HL-60/S4 treated with phorbol 12-myristate 13-acetate at 8.2 ng/mL for 4 days and 3 days (cell line): ENCODE measurements around the gene UNC5C.
"Not testable (repeated sequence)": the region's sequence is repeated elsewhere in the genome, so short reads cannot be mapped to it uniquely, and the experiment has no call there.

Source experiments
- in situ Hi-C: fragments of 300-500 bp; cut with MboI; formaldehyde crosslinking; loops from 2 replicates; pipeline ENCODE4 v1.15.0; 2022; ENCODE audit warnings: low sequenced_read_pairs

UNC5C gene

DNA sequence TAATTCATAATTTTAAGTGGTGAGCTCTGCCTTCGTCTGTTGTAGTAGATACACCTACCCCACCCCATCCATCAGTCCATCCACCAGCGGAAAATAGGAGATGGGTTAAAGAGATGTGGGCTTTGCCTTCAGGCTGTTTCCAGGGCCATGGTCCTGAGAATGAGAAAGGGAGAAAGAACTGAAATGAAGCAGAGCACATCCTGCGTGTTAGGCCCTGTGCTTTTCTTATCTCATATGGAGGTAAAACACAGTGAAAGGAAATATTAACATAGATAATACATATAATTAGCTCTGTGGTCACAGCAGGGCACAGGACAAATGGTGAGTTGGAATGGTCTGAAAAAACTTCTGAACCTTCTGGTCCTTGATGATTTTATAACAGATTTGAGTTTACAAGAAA, 397.5 kb downstream of the UNC5C start:
- in situ Hi-C loops: no loop called here

DNA sequence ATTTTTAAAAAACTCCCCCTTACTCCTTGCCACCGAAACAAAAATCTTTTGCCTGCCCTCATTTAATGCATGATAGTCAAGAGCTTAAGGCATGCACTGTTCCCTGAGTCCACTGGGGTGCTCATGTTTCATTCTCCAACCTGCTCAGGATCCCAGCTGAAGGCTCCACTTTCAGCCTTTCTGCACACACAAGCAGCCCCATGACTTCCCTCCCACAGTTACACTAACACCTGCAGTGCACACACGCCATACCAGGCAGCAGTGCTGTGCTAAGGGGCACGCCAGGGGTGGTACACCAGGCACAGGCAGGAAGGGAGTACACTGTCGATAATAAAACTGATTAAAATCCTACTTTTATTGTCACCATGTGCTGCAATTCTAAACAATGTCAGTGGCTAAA, 405.8 kb downstream of the UNC5C start:
- in situ Hi-C loops: no loop called here

DNA sequence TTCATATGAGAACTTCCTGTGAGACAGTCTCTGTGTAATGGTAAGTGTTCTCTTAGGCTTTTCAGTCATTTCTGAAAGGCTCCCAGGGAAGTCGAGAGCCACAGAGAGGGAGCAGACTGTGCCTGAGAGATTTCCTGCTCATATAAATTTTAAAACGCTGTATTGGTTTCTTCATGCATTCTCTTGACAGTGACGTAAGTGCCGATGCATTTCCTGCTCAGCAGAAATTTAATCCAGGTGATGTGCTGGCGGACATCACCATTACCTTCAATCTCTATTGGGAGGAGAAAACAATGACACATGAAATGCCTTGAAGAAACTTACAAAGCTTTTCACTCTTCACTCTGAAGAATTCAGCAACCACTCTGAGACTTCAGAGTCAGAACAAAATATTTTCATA, 407.4 kb downstream of the UNC5C start:
- in situ Hi-C loops: no loop called here

DNA sequence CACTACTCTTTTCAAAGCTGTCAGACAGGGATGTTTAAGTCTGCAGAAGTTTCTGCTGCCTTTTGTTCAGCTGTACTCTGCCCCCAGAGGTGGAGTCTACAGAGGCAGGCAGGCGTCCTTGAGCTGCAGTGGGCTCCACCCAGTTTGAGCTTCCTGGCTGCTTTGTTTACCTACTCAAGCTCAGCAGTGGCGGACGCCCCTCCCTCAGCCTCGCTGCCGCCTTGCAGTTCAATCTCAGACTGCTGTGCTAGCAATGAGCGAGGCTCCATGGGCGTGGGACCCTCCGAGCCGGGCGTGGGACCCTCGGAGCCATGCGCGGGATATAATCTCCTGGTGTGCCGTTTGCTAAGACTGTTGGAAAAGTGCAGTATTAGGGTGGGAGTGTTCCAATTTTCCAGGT, 409.3 kb downstream of the UNC5C start:
- in situ Hi-C loops: not testable (repeated sequence)

DNA sequence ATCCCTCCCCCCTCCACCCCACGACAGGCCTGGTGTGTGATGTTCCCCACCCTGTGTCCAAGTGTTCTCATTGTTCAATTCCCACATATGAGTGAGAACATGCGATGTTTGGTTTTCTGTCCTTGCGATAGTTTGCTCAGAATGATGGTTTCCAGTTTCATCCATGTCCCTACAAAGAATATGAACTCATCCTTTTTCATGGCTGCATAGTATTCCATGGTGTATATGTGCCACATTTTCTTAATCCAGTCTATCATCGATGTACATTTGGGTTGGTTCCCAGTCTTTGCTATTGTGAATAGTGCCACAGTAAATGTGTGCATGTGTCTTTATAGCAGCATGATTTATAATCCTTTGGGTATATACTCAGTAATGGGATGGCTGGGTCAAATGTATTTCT, 414.8 kb downstream of the UNC5C start:
- in situ Hi-C loops: not testable (repeated sequence)

DNA sequence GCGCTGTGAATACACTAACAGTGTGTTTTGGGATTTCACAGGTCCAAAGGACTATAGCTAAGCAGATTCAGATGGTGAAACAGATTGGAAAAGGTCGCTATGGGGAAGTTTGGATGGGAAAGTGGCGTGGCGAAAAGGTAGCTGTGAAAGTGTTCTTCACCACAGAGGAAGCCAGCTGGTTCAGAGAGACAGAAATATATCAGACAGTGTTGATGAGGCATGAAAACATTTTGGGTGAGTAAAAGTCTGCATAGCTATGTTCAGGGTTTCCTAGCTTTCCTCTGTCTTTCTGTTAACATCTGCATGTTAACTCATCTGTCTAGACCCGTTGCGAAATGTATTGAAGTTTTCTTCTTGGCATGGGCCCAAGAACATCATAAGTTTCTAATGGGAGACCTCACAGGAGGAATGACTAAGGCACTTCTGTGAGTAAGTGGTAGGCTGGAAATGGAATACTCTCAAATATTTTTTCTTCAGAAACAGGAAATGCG, 418.9 kb downstream of the UNC5C start:
- in situ Hi-C loops: no loop called here

DNA sequence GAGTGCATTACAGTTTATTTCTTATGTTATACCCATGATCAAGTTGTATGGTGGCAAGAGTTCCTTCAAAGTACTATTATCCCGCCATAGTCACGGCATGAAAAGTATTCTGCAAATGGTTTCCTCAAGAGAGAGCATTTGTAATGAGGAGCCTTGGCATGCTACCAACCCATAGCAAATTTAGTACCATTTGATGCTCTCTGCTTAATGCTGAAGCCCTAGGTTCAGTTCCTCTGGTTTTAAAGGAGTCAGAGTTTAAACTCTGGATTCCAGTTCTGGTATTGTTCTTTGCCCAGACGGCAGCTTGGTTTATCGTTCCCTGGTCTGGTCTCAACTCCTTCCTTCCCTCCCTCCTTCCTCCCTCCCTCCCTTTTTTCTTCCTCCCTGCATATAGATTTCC, 419.7 kb downstream of the UNC5C start:
- in situ Hi-C loops: no loop called here

DNA sequence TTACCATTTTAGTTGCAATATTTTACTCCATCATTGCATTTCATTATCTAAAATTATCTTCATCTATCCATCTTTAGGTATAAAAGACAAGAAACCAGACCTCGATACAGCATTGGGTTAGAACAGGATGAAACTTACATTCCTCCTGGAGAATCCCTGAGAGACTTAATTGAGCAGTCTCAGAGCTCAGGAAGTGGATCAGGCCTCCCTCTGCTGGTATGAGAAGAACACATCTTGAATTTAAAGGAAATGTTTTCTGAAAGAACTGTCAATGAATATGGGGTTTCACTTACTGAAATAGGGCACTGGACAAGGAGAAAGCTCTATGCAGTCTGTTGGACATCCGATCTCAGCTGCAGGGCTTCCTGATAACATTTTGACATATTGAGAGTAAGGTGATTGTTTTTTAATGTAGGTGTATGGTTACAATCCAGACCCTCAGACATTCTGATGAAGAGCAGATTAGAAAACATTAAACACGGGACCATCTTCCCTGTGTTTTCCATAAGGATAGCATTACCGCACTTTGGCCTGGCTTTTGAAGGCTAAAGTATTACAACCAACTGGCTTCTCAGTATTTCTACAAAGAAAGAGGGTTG, 423.8 kb downstream of the UNC5C start:
- in situ Hi-C loops: no loop called here

DNA sequence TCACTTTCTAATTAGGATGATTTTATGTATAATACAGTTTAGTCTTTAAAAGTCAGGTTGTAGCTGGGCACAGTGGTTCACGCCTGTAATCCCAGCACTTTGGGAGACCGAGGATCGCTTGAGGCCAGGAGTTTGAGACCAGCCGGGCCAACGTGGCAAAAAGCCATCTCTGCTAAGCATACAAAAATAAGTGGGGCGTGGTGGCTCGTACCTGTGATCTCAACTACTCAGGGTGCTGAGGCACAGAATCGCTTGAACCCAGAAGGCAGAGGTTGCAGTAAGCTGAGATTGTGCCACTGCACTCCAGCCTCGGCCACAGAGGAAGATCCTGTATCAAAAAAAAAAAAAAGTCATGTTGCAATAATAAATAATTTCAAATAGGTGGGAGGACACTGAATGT, 426.8 kb downstream of the UNC5C start:
- in situ Hi-C loops: no loop called here

DNA sequence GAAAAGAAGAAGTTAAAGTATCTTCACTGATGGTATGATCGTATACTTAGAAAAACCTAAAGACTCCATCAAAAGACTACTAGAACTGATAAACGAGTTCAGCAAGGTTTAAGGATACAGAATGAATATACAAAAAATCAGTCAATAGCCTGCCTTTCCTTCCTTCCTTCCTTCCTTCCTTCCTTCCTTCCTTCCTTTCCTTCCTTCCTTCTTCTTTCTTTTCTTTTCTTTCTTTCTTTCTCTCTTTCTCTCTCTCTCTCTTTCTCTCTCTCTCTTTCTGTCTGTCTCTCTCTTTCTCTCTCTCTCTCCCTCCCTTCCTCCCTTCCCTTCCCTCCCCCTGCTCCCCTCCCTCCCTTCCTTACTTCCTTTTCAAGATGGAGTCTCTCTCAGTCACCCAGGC, 428.3 kb downstream of the UNC5C start:
- in situ Hi-C loops: no loop called here

DNA sequence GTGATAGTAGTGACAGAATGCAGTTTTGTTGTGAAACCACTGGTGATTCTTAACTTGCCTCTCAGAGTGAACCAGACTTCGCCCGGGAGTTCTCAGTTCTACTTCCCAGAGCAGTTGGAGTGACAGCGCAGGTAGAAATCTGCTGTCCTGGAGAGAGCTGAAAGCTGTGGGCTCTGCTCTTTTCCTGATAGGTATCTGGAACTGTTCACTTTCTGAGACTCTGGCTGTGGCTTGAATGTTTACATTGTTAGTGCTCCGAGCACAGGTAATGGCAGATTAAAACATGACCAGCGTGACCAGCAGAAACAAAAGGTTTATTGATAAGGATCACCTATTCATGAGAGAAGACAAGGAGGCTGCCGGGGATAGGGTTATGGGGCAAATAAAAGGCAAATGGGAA, 430.3 kb downstream of the UNC5C start:
- in situ Hi-C loops: no loop called here

DNA sequence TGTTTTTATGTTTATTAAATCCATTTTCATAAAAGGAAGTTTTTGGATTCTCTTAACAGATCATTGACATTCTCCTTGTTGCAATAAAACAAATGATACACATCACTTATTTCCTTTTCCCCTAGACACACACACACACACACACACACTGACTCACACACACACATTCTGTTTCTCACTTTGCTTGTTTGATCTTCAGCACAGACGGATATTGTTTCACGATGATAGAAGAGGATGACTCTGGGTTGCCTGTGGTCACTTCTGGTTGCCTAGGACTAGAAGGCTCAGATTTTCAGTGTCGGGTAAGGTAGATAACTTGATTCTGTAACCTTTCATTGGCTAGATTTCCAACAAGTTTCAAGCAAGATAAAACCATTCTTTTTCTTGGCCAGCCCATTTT, 434.3 kb downstream of the UNC5C start:
- in situ Hi-C loops: no loop called here
